Measurements from ENCODE around the gene KDM2B. TPM values are rescaled to one million over a fixed set of nuclear protein-coding genes. Genes with fewer than 3 reads are reported as not detected.

The KDM2B gene
- total RNA-seq (2022) (23.8 and 24.7 TPM in 2 replicates), Bru-seq, nascent RNA (percentile 48 among the genes with signal in this experiment), BruChase-seq, experiment 1, labeled RNA remaining after a 6-hour chase (percentile 44 among the genes with signal in this experiment), BruChase-seq, experiment 2, labeled RNA remaining after a 2-hour chase (percentile 48 among the genes with signal in this experiment)
- long read RNA-seq, partial matches to known transcripts = 2 of 15 reads
- long read RNA-seq, other reads (novel, unspliced or antisense) = 13 of 15 reads

- intact Hi-C loops (cut with micrococcal nuclease; ENCODE audit: unreplicated experiment) = no loop called here
- H3K36me3 Mint-ChIP-seq (ENCODE audit: insufficient read depth, unreplicated experiment) = peaks cover 18% of the 10 kb centered on the region
- BruUV-seq (replicated peaks) = no TSS peak
- peaks cover 11% of the 10 kb centered on the region for H3K4me1 Mint-ChIP-seq (ENCODE audit: low read depth, unreplicated experiment)
- CTCF ChIA-PET = interaction anchor here (0.6 kb wide), 2 partner anchors 29 to 213 kb away, joined by 3 read pairs; partner anchors contain the start of gene RHOF
- H3K27me3 Mint-ChIP-seq (ENCODE audit: unreplicated experiment) = peaks cover under 1% of the 10 kb centered on the region
- no peak for TF ChIP-seq CTCF (IDR thresholded peaks at IDR 0.05; ENCODE audit: unreplicated experiment)
- DNase-seq = no peak
- H3K27ac Mint-ChIP-seq (ENCODE audit: unreplicated experiment) = peak within 1 kb of the TSS; percentile 82
- peak within 1 kb of the TSS; percentile 81 for H3K4me3 Mint-ChIP-seq (ENCODE audit: low read depth, unreplicated experiment)
- H3K9me3 Mint-ChIP-seq (ENCODE audit: low read depth, unreplicated experiment) = no peaks in the 10 kb centered on the region
Observed at GRCh38 chr12:121580959-121581685, at the start of gene KDM2B. Gene KDM2B (minus strand): TSS chr12:121581023. CDS start chr12:121580911, 112 bp downstream.

- Mint-ChIP-seq H3K4me1 (ENCODE audit: low read depth, unreplicated experiment) (peaks cover 41% of the 10 kb centered on the region), H3K36me3 (ENCODE audit: insufficient read depth, unreplicated experiment) (peaks cover 39% of the 10 kb centered on the region), H3K4me3 (ENCODE audit: low read depth, unreplicated experiment) (peak overlapping the region; percentile 76), H3K9me3 (ENCODE audit: low read depth, unreplicated experiment) (no peaks in the 10 kb centered on the region), H3K27ac (ENCODE audit: unreplicated experiment) (peak overlapping the region; percentile 67), H3K27me3 (ENCODE audit: unreplicated experiment) (no peaks in the 10 kb centered on the region)
- intact Hi-C loops (cut with micrococcal nuclease; ENCODE audit: unreplicated experiment) = loop anchor here (5.0 kb wide), 1 partner anchor 44 kb away; no protein-coding TSS in a partner anchor
- TF ChIP-seq CTCF (IDR thresholded peaks at IDR 0.05; ENCODE audit: unreplicated experiment) = no peak
- CTCF ChIA-PET = interaction anchor here (0.7 to 5.1 kb wide), 5 partner anchors 16 to 568 kb away, joined by 3 to 61 read pairs (median 9); partner anchors contain the start of gene MORN3
- no peak for DNase-seq
- TSS peak; percentile 22 for BruUV-seq (replicated peaks)
Observed at GRCh38 chr12:121628536-121628935, 47.7 kb upstream of the KDM2B start.

DNA sequence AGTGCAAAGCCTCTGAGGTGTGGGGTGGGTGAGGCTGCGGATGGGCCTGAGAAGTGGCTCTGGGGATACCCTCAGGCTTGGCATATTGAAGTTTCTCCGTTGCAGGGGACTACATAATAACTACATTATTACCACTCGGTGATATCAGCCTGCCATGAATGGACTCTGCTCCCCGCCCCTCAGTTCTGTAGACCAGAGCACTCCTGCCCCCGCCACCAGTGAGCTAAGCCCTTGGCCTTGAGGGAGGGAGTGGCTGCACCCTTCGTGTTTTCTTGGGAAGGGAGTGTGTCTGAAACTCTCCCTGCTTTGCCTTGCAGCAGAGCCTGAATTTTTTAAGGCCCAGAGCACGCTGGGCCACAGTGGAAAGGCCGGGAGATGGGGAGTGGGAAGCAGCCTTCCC, 47.2 kb upstream of the KDM2B start:
- H3K27me3 Mint-ChIP-seq (ENCODE audit: unreplicated experiment) = no peaks in the 10 kb centered on the region
- H3K27ac Mint-ChIP-seq (ENCODE audit: unreplicated experiment) = peak overlapping the region; percentile 67
- intact Hi-C loops (cut with micrococcal nuclease; ENCODE audit: unreplicated experiment) = loop anchor here (5.0 kb wide), 1 partner anchor 44 kb away; no protein-coding TSS in a partner anchor
- no peak for TF ChIP-seq CTCF (IDR thresholded peaks at IDR 0.05; ENCODE audit: unreplicated experiment)
- no TSS peak for BruUV-seq (replicated peaks)
- CTCF ChIA-PET = interaction anchor here (0.6 to 5.1 kb wide), 7 partner anchors 16 to 160 kb away, joined by 3 to 61 read pairs (median 3); partner anchors contain the start of gene MORN3
- peak; percentile 20 for DNase-seq
- H3K9me3 Mint-ChIP-seq (ENCODE audit: low read depth, unreplicated experiment) = no peaks in the 10 kb centered on the region
- H3K4me1 Mint-ChIP-seq (ENCODE audit: low read depth, unreplicated experiment) = peaks cover 41% of the 10 kb centered on the region
- H3K36me3 Mint-ChIP-seq (ENCODE audit: insufficient read depth, unreplicated experiment) = peaks cover 39% of the 10 kb centered on the region
- peak overlapping the region; percentile 76 for H3K4me3 Mint-ChIP-seq (ENCODE audit: low read depth, unreplicated experiment)

DNA sequence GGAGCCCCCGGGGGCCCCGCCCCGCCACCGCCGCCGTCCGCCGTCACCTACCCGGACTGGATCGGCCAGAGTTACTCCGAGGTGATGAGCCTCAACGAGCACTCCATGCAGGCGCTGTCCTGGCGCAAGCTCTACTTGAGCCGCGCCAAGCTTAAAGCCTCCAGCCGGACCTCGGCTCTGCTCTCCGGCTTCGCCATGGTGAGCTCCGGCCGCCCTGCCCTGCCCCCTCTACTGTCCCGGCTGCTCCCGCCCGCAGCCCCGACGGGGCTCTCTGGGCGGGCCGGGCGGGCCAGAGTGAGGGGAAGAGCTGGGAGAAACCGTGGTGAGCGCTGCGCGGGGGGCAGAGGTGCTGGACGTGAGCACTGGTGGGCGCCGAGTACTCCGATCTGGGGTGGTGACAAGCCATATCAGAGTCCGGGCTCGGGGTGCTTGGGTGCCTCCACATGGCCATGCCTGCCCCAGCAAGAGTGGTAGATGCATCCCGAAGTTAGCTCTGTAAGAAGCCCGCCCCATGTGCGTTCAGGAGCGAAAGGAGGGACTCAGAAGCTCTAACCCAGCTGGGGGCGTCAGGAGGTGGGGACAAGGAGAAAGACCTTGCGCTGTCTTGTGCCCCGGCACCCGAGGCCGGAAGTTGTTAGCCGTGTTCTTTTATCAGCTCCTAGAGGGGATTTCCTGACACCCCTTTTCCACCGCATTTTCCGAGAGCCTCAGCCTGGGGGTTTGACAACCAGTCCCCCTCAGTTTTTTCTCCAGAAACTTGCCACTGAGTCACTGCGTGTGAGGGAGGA, 46.2 kb upstream of the KDM2B start:
- no peak for TF ChIP-seq CTCF (IDR thresholded peaks at IDR 0.05; ENCODE audit: unreplicated experiment)
- H3K9me3 Mint-ChIP-seq (ENCODE audit: low read depth, unreplicated experiment) = no peaks in the 10 kb centered on the region
- H3K27ac Mint-ChIP-seq (ENCODE audit: unreplicated experiment) = peak overlapping the region; percentile 67
- BruUV-seq (replicated peaks) = no TSS peak
- peak overlapping the region; percentile 76 for H3K4me3 Mint-ChIP-seq (ENCODE audit: low read depth, unreplicated experiment)
- H3K36me3 Mint-ChIP-seq (ENCODE audit: insufficient read depth, unreplicated experiment) = peaks cover 39% of the 10 kb centered on the region
- intact Hi-C loops (cut with micrococcal nuclease; ENCODE audit: unreplicated experiment) = loop anchor here (1.0 to 5.0 kb wide), 2 partner anchors 45 to 75 kb away; no protein-coding TSS in a partner anchor
- peak; percentile 72 for DNase-seq
- CTCF ChIA-PET = interaction anchor here (0.6 to 5.1 kb wide), 16 partner anchors 9 to 380 kb away, joined by 3 to 61 read pairs (median 4); partner anchors contain the start of genes MORN3 and RHOF
- H3K27me3 Mint-ChIP-seq (ENCODE audit: unreplicated experiment) = no peaks in the 10 kb centered on the region
- H3K4me1 Mint-ChIP-seq (ENCODE audit: low read depth, unreplicated experiment) = peaks cover 37% of the 10 kb centered on the region
